GM19239 (cell line): ENCODE measurements around the gene KLRK1.
A peak's percentile ranks its signal among the peaks of the same experiment; 100 is the strongest.
"Not testable (repeated sequence)": the region's sequence is repeated elsewhere in the genome, so short reads cannot be mapped to it uniquely, and the experiment has no call there.

Experiments
- DNase-seq: peaks from one replicate; pipeline ENCODE4 v3.0.0; 2011; ENCODE audit warnings: low spot score; ENCODE audit not compliant: insufficient read length
- FAIRE-seq: peaks from 2 replicates; lab custom pipeline; 2011; peaks lifted over from hg19 to GRCh38; lab: Jason Lieb, UNC

Gene KLRK1

GRCh38 chr12:10392394-10392930 lies 2.6 kb upstream of the KLRK1 start:
- peak; percentile 4 for DNase-seq
- FAIRE-seq = peak; percentile 82

GRCh38 chr12:10390991-10391390 lies 1.1 kb upstream of the KLRK1 start:
- FAIRE-seq, DNase-seq: not testable (repeated sequence)

- no peak for FAIRE-seq
- no peak for DNase-seq
Measured at GRCh38 chr12:10388624-10389413, 1.0 kb downstream of the KLRK1 start.

GRCh38 chr12:10387498-10387897 lies 2.3 kb downstream of the KLRK1 start:
- not testable (repeated sequence) for FAIRE-seq, DNase-seq

- DNase-seq = no peak
- no peak for FAIRE-seq
Measured at GRCh38 chr12:10386857-10387256, 3.0 kb downstream of the KLRK1 start.

GRCh38 chr12:10385166-10385613 lies 4.7 kb downstream of the KLRK1 start:
- no peak for FAIRE-seq

GRCh38 chr12:10384191-10384590 lies 5.7 kb downstream of the KLRK1 start:
- FAIRE-seq (no peak), DNase-seq (no peak)

More at GRCh38 chr12:10385166-10385613, 4.7 kb downstream of the KLRK1 start:
- no peak for DNase-seq

GRCh38 chr12:10381928-10382628 lies 7.8 kb downstream of the KLRK1 start:
- no peak for FAIRE-seq
- no peak for DNase-seq

GRCh38 chr12:10378737-10379136 lies 11.1 kb downstream of the KLRK1 start:
- not testable (repeated sequence) for DNase-seq, FAIRE-seq

GRCh38 chr12:10374624-10375018 lies 15.2 kb downstream of the KLRK1 start:
- no peak for DNase-seq
- FAIRE-seq = no peak

- no peak for DNase-seq
- FAIRE-seq = no peak
Measured at GRCh38 chr12:10372559-10372958, 17.3 kb downstream of the KLRK1 start.

GRCh38 chr12:10371893-10372535 lies 17.8 kb downstream of the KLRK1 start:
- not testable (repeated sequence) for FAIRE-seq, DNase-seq

- no peak for FAIRE-seq
- DNase-seq = no peak
Measured at GRCh38 chr12:10369557-10370415, 20.1 kb downstream of the KLRK1 start.

GRCh38 chr12:10368206-10369171 lies 21.4 kb downstream of the KLRK1 start:
- no peak for FAIRE-seq
- DNase-seq = no peak

- not testable (repeated sequence) for FAIRE-seq
Measured at GRCh38 chr12:10367714-10368113, 22.1 kb downstream of the KLRK1 start.

GRCh38 chr12:10366875-10367274 lies 23.0 kb downstream of the KLRK1 start:
- DNase-seq (no peak), FAIRE-seq (no peak)

More at GRCh38 chr12:10367714-10368113, 22.1 kb downstream of the KLRK1 start:
- DNase-seq = not testable (repeated sequence)

GRCh38 chr12:10365696-10366405 lies 24.0 kb downstream of the KLRK1 start:
- DNase-seq = no peak
- no peak for FAIRE-seq
